ENCODE data around the gene DNAAF2. TPM values are rescaled to one million over a fixed set of nuclear protein-coding genes. Genes with fewer than 3 reads are reported as not detected.

DNAAF2 gene
- total and polyA plus RNA-seq, 2 donors (not counting 1 experiment from before 2014, with no cell fraction given), result 8.5 to 26.9 TPM

GRCh38 chr14:49622022-49622607 is 12.9 kb downstream of the DNAAF2 start:
- peak; percentile 14 for DNase-seq
- no peak for ATAC-seq (ENCODE audit: low read depth)
- H3K79me2 ChIP-seq (ENCODE audit: control insufficient read depth, insufficient read depth, low read length), result peaks cover 77% of the 10 kb centered on the region
- H4K20me1 ChIP-seq (ENCODE audit: control insufficient read depth, insufficient read depth, low read length, poor library complexity, severe bottlenecking), result peaks cover 36% of the 10 kb centered on the region
- H3K9ac ChIP-seq (ENCODE audit: low read length), result peak overlapping the region; percentile 94
- H3K36me3 ChIP-seq (replicated peaks in 1 of 2; ENCODE audit: control extremely low read depth in 1 of 2, control insufficient read depth in 1 of 2, extremely low read depth in 1 of 2, insufficient read depth in 2 of 2, low read length in 1 of 2), result peaks cover 5 to 21% of the 10 kb centered on the region in 2 experiments
- H3K4me1 ChIP-seq (ENCODE audit: control insufficient read depth in 2 of 2, insufficient read depth in 2 of 2, low read length in 2 of 2), result peaks cover 31 to 44% of the 10 kb centered on the region in 2 donors
- H2AFZ ChIP-seq (ENCODE audit: insufficient read depth, low read depth, low read length, poor library complexity, severe bottlenecking), result no peak overlapping the region
- H3K4me1 Mint-ChIP-seq, result peaks cover 62% of the 10 kb centered on the region
- no peak for TF ChIP-seq EZH2 (IDR thresholded peaks at IDR 0.05; ENCODE audit: borderline replicate concordance, insufficient read depth, low read depth, low read length, poor library complexity, severe bottlenecking)
- TF ChIP-seq, protein P1, sequence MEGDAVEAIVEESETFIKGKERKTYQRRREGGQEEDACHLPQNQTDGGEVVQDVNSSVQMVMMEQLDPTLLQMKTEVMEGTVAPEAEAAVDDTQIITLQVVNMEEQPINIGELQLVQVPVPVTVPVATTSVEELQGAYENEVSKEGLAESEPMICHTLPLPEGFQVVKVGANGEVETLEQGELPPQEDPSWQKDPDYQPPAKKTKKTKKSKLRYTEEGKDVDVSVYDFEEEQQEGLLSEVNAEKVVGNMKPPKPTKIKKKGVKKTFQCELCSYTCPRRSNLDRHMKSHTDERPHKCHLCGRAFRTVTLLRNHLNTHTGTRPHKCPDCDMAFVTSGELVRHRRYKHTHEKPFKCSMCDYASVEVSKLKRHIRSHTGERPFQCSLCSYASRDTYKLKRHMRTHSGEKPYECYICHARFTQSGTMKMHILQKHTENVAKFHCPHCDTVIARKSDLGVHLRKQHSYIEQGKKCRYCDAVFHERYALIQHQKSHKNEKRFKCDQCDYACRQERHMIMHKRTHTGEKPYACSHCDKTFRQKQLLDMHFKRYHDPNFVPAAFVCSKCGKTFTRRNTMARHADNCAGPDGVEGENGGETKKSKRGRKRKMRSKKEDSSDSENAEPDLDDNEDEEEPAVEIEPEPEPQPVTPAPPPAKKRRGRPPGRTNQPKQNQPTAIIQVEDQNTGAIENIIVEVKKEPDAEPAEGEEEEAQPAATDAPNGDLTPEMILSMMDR (IDR thresholded peaks at IDR 0.05), result no peak
- H3K9me3 ChIP-seq (ENCODE audit: control extremely low read depth in 1 of 3, control insufficient read depth in 2 of 3, insufficient read depth in 1 of 3, low read length in 2 of 3), result no peaks in the 10 kb centered on the region
- CTCF ChIA-PET, result interaction anchor here (1.7 to 6.8 kb wide), 5 partner anchors 10 to 160 kb away, joined by 4 to 93 read pairs (median 21); partner anchors contain the start of genes DNAAF2 and RPS29
- WGBS (ENCODE audit: insufficient coverage), result 53% methylated on average over 3 of the region's 3 CpGs
- peak overlapping the region; percentile 99 for H3K27ac Mint-ChIP-seq
- H3K4me2 ChIP-seq (replicated peaks; ENCODE audit: low read depth, low read length, poor library complexity, severe bottlenecking), result peak overlapping the region; percentile 88
- no peaks in the 10 kb centered on the region for H3K27me3 Mint-ChIP-seq
- peak overlapping the region; percentile 99 for H3K4me3 Mint-ChIP-seq
- H3K9me3 Mint-ChIP-seq (ENCODE audit: insufficient read depth), result no peaks in the 10 kb centered on the region
- POLR2A ChIA-PET, result interaction anchor here (0.6 to 3.4 kb wide), 2 partner anchors 11 to 27 kb away, joined by 3 to 88 read pairs; partner anchors contain the start of gene DNAAF2
- intact Hi-C loops (cut with micrococcal nuclease), result no loop called here
- H3K4me3 ChIP-seq (ENCODE audit: control extremely low read depth in 1 of 5, extremely low read depth in 1 of 5, insufficient read depth in 1 of 5, low read depth in 2 of 5, low read length in 4 of 5), result peak overlapping the region in 4 of 5 experiments; percentile 52 to 99 (median 94)
- H3K27me3 ChIP-seq (replicated peaks in 1 of 4; ENCODE audit: control extremely low read depth in 1 of 4, control insufficient read depth in 3 of 4, insufficient read depth in 4 of 4, low read length in 3 of 4), result no peaks in the 10 kb centered on the region
- H3K27ac ChIP-seq (ENCODE audit: low read length in 2 of 2), result no peak overlapping the region

All from B cell (primary cell).